Kasumi-1 (cell line): ENCODE data around the gene DMRTC1B.
"Not testable (repeated sequence)": the region's sequence is repeated elsewhere in the genome, so short reads cannot be mapped to it uniquely, and the experiment has no call there.

Experiments used
- DNase-seq, 2 experiments: peaks; one replicate each; lab custom pipeline; 2025; lab: John Stamatoyannopoulos, UW

DMRTC1B gene, protein sequence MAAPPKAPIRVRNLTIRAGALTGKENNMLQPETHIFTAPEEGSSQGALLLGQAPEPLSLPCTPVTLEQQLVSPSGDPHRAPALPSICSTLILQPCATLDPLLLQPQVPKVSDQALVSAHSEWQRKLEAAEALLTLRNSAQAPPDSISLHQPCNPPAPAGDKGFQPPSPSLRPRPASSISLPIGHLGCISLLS

DNA sequence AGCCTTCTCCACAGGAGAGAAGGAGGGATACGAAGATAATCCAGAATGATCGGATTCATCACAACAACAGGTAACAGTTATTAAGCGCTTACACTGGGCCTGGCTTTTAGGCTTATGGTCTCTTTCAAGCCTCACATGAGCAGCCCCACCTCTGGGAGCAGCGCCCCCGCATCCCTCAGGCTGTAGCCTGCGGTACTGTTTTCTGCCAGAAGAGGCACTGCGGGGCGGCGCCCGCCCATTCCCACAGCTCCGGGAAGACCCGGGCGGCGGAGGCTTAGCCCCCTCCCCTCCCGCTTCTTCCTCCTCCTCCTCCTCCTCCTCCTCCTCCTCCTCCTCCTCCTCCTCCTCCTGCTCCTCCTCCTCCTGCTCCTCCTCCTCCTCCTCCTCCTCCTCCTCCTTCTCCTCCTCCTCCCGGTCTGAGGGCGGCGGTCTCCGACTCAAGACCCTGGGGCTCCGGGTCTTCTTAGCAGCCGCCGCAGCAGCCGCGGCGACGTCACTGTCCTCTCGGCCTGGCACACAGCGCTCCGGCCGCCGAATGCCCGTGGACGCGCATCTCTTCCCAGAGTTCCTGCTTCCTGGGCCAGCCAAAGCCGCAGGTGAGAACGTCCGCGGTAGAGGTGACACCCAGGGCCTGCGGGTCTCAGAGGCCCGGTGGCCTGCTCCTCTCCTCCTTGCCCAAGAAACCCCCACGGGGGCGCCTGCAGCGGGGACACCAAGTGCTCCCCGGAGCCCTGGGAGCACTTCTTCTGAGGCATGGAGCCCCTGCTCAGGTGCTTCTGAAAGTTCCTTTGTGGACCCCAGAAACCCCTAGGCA is at the start of gene DMRTC1B:
Gene DMRTC1B (plus strand): TSS at position 238 of the 814 bp plus-strand sequence. CDS start 68,246 bp downstream, outside the sequence.
- not testable (repeated sequence) for DNase-seq

DNA sequence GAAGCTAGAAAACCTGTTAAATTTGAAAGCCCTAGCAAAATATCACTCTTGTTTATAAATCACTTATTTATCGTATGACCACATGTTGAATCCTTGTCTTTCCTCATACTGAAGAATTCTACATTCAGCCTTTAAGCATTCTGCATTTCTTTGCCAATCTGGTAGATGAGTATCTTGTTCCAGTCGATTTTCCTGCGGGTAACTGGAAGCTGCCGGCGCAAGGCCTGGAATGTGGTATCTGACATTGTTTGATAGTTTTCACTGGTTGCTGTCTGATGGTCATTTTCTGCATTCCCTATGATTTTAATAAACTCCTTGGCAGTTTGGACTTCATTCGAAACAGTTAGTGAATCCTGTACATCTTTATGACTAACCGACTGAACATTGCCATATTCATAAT is 48.8 kb upstream of the DMRTC1B start:
- DNase-seq, result no peak

DNA sequence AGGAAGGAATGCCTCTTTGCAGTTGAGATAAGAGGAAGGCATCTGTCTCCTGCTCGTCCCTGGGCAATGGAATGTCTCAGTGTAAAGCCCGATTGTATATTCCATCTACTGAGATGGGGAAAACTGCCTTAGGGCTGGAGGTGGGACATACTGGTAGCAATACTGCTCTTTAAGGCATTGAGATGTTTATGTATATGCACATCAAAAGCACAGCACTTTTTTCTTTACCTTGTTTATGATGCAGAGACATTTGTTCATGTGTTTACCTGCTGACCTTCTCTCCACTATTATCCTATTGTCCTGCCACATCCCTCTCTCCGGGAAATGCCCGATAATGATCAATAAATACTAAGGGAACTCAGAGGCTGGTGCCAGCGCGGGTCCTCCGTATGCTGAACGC is 43.1 kb upstream of the DMRTC1B start:
- DNase-seq, result not testable (repeated sequence)

DNA sequence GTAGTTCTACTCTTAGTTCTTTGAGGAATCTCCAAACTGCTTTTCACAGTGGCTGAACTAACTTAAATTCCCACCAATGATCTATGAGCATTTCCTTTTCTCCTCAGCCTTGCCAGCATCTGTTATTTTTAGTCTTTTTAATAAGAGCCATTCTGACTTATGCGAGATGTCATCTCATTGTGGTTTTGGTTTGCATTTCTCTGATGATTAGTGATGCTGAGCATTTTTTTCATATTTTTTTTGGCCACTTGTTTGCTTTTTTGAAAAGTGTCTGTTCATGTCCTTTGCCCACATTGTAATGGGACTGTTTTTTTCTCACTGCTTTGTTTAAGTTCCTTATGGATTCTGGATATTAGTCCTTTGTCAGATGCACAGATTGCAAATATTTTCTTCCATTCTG is 41.1 kb upstream of the DMRTC1B start:
- no peak for DNase-seq

DNA sequence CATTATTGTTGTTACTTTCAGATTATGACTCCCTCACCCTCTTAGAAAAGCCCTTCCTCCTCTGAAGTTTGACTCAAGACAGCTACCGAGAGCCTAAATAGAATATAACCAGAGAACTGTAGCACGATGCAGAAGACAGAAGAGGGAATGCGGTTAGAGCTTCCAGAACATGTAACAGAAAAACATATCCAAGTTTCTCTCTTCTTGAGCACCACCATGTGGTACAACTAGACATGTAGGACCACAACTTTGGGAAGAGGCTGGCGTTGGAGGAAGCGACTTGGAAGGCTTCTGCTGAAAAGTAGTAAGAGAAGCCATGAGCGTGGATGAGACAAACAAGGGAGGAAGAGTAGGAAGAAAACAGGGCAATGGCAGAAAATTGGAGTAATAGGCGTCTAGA is 31.1 kb upstream of the DMRTC1B start:
- not testable (repeated sequence) for DNase-seq

DNA sequence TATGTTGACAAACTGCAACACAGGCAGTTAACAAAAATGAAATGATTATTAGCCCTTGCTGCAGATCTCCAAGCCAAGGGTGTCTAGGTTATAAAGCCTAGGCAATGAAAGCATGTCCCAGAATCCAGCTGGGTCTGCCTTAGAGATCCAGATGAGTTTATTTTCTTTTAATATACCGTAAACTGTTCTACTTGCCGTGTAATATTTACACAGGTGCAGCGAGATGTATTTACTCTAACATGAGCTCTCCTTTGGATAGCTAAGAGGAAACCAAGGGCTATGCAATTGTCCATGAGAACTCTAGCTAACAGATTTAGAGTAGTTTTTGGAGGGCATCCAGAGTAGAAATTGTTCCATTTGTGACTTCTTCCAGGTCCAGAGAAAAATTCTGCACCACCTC is 28.1 kb upstream of the DMRTC1B start:
- not testable (repeated sequence) for DNase-seq

DNA sequence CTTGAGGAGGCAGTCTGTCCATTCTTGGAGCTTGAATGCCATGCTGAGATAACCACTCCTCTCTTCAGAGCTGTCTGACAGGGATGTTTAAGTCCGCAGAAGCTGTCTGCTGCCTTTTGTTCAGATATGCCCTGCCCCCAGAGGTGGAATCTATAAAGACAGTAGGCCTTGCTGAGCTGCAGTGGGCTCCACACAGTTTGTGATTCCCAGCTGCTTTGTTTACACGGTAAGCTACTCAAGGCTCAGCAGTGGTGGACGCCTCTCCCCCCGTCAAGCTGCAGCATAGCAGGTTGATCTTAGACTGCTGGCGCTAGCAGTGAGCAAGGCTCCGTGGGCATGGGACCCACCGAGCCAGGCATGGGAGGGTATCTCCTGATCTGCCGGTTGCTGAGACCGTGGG is 16.2 kb upstream of the DMRTC1B start:
- not testable (repeated sequence) for DNase-seq

DNA sequence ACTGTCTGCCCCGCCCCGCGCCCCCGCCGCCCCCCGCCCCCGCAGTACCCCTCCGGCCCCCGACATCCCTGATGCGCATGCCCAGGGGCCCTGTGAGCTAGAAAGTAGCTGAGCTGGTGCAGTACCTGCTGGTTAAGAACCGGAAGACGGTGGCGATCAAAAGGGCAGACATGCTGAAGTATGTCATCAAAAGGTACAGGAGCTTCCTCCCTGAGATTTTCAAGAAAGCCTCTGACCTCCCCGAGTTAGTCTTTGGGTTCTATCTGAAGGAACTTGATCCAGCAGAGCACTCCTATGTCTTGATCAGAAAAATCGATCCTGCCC is 739 bp downstream of the DMRTC1B start:
- not testable (repeated sequence) for DNase-seq

DNA sequence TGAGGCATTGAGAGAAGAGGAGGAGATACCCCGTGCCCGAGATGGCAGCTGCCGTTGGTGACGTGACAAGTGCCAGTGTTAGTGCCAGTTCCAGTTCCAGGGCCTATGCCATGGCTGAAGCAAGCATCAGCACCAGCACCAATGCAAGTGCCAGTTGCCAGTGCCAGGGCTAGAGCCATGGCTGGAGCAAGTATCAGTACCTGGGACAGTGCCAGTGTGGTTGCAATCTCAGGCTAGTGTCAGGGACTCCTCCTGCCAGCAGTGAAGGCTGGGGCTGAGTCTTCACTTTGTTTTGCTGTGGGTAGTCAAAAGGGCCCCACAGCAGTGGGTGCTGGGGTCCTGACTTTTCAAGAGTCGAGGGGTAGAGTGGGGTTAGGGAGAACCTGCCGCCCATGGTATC is 1.5 kb downstream of the DMRTC1B start:
- DNase-seq, result not testable (repeated sequence)

DNA sequence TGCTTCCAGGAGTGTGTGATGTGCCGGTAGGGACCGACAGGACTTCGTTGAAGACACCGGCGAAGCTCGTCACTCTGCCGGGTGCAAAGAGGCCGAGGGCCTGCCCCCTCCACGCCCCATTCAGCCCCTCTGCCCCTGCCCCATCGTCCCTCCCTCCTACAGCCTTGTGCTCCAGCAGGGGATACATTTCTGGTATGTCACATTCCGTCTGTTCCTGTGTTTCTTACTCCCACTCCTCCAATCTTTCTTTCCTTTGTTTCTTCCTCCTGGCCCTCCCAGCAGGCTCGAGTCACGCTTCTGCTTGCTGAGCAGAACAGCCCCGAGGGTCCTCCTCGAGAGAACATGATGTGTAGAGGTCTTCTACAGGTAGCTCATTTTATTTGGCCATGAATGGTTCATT is 5.9 kb downstream of the DMRTC1B start, which contains the start of gene FAM236B:
Gene FAM236B (minus strand): TSS at position 101 of the 400 bp plus-strand sequence. CDS start 100 bp downstream, at position 1.
- not testable (repeated sequence) for DNase-seq

DNA sequence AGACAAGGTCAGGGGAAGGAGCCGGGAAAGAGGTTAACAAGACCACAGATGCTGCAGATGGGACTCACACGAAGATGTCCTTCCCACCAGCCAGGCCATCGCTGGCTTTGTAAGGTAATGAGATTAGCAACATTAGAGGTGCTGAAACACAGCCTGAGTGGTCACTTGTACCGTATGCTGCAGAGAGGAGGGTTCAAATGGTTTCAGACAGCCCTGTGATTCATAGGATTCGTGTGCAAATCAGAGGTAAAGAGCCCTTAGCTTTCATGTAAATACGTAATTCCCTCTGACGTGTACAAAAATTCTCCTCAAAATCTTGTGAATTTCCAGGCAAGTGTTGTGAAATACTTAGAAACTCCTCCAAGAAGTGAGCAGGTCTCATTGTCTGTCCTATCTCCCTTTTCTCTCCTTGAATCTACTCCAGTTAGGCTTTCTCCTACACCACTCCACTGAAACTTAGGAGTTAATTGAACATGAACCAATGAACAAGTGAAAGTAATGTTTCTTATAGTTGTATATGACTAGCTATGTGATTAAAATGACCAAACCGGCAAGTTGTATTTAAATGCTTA is 6.8 kb downstream of the DMRTC1B start:
- not testable (repeated sequence) for DNase-seq

DNA sequence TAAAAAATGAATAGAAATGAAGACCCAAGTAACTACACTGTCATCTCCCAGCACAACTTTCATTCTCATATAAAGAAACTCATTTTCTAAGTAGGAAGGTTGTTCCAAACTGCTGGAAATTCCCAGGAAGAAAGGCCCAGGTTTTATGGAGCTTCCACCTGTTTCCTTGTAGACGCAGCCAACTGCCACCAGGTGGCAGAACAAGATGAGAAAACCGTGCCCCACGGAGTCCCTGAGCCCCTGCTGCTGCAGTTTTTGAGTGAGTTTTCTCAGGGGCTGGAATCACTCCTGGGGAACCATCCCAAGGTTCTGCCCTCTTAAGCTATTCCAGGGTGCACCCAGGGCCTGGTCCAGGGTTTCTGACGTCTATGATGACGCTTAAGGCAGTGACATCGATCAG is 7.3 kb downstream of the DMRTC1B start:
- not testable (repeated sequence) for DNase-seq

DNA sequence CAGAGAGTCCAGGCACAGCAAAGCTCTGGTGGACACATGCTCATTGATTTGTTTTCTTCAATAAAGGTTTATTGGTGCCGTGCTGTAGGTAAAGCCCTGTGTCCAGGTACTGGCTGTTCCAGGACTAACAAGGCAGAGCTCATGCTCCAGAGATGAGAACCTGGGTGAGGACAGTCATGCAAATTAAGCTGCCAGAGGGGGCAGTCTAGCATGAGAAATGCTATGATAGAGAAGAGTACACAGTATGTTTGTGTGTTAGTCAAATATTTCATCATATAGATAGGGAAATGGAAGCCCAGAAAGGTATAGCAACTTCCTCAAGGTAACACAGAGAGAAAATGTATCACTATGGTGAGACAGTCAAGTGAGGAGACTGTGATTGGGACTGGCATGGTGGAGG is 11.5 kb downstream of the DMRTC1B start:
- not testable (repeated sequence) for DNase-seq

DNA sequence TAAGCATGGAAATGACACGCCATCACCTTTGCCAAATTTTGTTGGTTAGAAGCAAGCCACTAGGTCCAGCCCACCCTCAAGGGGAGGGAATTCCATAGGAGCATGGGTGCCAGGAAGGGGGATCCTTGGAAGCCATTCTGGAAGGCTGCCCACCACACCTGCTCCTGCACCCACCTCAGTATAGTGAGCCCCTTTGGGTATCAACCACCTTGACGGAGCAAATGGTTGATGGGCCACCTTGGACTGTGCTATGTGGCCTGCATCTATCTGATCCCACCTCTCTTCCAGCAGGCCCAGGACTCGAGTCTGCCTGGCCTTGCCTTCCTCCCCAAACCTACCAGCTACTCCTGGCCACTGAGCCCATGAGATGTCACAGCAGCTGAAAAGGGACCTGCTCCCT is 13.7 kb downstream of the DMRTC1B start:
- DNase-seq, result not testable (repeated sequence)

DNA sequence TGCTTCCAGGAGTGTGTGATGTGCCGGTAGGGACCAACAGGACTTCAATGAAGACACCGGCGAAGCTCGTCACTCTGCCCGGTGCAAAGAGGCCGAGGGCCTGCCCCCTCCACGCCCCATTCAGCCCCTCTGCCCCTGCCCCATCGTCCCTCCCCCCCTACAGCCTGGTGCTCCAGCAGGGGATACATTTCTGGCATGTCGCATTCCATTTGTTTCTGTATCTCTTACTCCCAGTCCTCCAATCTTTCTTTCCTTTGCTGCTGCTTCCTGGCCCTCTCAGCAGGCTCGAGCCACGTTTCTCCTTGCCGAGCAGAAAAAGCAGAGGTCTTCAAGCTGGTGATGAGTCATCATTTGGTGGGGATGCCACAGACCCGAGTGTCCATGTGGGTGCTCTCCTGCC is 31.4 kb downstream of the DMRTC1B start, which contains the start of gene FAM236D:
Gene FAM236D (minus strand): TSS at position 101 of the 400 bp plus-strand sequence. CDS start 100 bp downstream, at position 1.
- not testable (repeated sequence) for DNase-seq

DNA sequence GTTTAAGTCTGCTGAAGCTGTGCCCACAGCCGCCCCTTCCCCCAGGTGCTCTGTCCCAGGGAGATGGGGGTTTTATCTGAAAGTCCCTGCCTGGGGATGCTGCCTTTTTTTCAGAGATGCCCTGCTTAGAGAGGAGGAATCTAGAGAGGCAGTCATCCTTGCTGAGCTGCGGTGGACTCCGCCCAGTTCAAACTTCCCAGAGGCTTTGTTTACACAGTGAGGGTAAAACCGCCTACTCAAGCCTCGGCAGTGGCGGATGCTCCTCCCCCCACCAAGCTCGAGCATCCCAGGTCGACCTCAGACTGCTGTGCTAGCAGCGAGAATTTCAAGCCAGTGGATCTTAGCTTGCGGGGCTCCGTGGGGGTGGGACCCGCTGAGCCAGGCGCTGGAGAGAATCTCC is 54.0 kb downstream of the DMRTC1B start:
- DNase-seq, result not testable (repeated sequence)

DNA sequence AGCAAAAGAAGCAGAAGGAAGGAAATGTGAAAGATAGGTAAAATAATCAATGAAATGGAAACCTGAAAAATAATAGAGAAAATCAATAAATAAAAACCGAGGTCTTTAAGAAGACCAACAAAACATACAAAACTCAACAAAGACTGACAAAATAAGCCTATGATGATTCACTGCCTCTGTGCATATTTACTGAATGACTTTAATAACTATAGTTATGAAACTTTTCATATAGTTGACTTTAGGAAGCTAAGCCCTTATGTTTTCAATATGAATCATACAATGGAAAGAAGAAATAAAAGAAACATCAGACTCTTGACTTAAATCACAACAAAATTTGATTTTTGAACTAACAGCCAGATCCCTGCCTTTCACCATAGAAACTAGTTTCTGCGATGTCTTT is 60.8 kb downstream of the DMRTC1B start:
- not testable (repeated sequence) for DNase-seq

DNA sequence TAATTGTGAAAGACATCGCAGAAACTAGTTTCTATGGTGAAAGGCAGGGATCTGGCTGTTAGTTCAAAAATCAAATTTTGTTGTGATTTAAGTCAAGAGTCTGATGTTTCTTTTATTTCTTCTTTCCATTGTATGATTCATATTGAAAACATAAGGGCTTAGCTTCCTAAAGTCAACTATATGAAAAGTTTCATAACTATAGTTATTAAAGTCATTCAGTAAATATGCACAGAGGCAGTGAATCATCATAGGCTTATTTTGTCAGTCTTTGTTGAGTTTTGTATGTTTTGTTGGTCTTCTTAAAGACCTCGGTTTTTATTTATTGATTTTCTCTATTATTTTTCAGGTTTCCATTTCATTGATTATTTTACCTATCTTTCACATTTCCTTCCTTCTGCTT is 106.2 kb downstream of the DMRTC1B start:
- not testable (repeated sequence) for DNase-seq

DNA sequence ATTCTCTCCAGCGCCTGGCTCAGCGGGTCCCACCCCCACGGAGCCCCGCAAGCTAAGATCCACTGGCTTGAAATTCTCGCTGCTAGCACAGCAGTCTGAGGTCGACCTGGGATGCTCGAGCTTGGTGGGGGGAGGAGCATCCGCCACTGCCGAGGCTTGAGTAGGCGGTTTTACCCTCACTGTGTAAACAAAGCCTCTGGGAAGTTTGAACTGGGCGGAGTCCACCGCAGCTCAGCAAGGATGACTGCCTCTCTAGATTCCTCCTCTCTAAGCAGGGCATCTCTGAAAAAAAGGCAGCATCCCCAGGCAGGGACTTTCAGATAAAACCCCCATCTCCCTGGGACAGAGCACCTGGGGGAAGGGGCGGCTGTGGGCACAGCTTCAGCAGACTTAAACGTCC is 113.0 kb downstream of the DMRTC1B start:
- not testable (repeated sequence) for DNase-seq
